NAMALWA (cell line): Measurements from ENCODE around the gene EXOC5.
"Not testable (repeated sequence)": the region's sequence is repeated elsewhere in the genome, so short reads cannot be mapped to it uniquely, and the experiment has no call there.

ENCODE experiments used
- DNase-seq: peaks from one replicate; pipeline ENCODE4 v3.0.0-alpha.2; 2015; ENCODE audit warnings: low spot score

Gene EXOC5

GRCh38 chr14:57268161-57269069, at the start of gene EXOC5, which contains the start of gene AP5M1:
TSS of gene EXOC5 (minus strand) at chr14:57268905. CDS start at chr14:57268648, 257 bp downstream.
TSS of gene AP5M1 (plus strand) at chr14:57268971. CDS start at chr14:57269315, 344 bp downstream.
- DNase-seq, result peak; percentile 84

GRCh38 chr14:57317248-57317833, 48.6 kb upstream of the EXOC5 start:
- DNase-seq, result peak; percentile 77

- no peak for DNase-seq
Observed at GRCh38 chr14:57314396-57315089, 45.8 kb upstream of the EXOC5 start.

- no peak for DNase-seq
Observed at GRCh38 chr14:57302883-57303282, 34.2 kb upstream of the EXOC5 start.

- no peak for DNase-seq
Observed at GRCh38 chr14:57299511-57299910, 30.8 kb upstream of the EXOC5 start.

GRCh38 chr14:57297852-57298251, 29.1 kb upstream of the EXOC5 start:
- DNase-seq, result no peak

GRCh38 chr14:57295239-57295638, 26.5 kb upstream of the EXOC5 start:
- DNase-seq, result no peak

GRCh38 chr14:57293866-57294837, 25.4 kb upstream of the EXOC5 start:
- DNase-seq, result peak; percentile 17

- DNase-seq, result no peak
Observed at GRCh38 chr14:57291692-57292647, 23.3 kb upstream of the EXOC5 start.

GRCh38 chr14:57290751-57291150, 22.0 kb upstream of the EXOC5 start:
- no peak for DNase-seq

- no peak for DNase-seq
Observed at GRCh38 chr14:57287745-57288144, 19.0 kb upstream of the EXOC5 start.

GRCh38 chr14:57277062-57277461, 8.4 kb upstream of the EXOC5 start:
- no peak for DNase-seq

GRCh38 chr14:57275023-57275664, 6.4 kb upstream of the EXOC5 start:
- no peak for DNase-seq

GRCh38 chr14:57274551-57274950, 5.8 kb upstream of the EXOC5 start:
- DNase-seq, result no peak

- DNase-seq, result no peak
Observed at GRCh38 chr14:57273236-57273635, 4.5 kb upstream of the EXOC5 start.

- DNase-seq, result no peak
Observed at GRCh38 chr14:57266065-57266464, 2.6 kb downstream of the EXOC5 start.

- no peak for DNase-seq
Observed at GRCh38 chr14:57262117-57262516, 6.6 kb downstream of the EXOC5 start.

GRCh38 chr14:57261604-57262003, 7.1 kb downstream of the EXOC5 start:
- no peak for DNase-seq

- DNase-seq, result no peak
Observed at GRCh38 chr14:57259672-57260071, 9.0 kb downstream of the EXOC5 start.

GRCh38 chr14:57258221-57258620, 10.5 kb downstream of the EXOC5 start:
- DNase-seq, result not testable (repeated sequence)
